NCI-H2081 treated with DMSO at 0.1 percent for 48 hours (cell line): ENCODE results near the gene SLC8A3.
"Not testable (repeated sequence)": the region's sequence is repeated elsewhere in the genome, so short reads cannot be mapped to it uniquely, and the experiment has no call there.

Experiments
- DNase-seq: peaks from one replicate; lab custom pipeline; 2025; lab: John Stamatoyannopoulos, UW

Gene SLC8A3, protein sequence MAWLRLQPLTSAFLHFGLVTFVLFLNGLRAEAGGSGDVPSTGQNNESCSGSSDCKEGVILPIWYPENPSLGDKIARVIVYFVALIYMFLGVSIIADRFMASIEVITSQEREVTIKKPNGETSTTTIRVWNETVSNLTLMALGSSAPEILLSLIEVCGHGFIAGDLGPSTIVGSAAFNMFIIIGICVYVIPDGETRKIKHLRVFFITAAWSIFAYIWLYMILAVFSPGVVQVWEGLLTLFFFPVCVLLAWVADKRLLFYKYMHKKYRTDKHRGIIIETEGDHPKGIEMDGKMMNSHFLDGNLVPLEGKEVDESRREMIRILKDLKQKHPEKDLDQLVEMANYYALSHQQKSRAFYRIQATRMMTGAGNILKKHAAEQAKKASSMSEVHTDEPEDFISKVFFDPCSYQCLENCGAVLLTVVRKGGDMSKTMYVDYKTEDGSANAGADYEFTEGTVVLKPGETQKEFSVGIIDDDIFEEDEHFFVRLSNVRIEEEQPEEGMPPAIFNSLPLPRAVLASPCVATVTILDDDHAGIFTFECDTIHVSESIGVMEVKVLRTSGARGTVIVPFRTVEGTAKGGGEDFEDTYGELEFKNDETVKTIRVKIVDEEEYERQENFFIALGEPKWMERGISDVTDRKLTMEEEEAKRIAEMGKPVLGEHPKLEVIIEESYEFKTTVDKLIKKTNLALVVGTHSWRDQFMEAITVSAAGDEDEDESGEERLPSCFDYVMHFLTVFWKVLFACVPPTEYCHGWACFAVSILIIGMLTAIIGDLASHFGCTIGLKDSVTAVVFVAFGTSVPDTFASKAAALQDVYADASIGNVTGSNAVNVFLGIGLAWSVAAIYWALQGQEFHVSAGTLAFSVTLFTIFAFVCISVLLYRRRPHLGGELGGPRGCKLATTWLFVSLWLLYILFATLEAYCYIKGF

DNA sequence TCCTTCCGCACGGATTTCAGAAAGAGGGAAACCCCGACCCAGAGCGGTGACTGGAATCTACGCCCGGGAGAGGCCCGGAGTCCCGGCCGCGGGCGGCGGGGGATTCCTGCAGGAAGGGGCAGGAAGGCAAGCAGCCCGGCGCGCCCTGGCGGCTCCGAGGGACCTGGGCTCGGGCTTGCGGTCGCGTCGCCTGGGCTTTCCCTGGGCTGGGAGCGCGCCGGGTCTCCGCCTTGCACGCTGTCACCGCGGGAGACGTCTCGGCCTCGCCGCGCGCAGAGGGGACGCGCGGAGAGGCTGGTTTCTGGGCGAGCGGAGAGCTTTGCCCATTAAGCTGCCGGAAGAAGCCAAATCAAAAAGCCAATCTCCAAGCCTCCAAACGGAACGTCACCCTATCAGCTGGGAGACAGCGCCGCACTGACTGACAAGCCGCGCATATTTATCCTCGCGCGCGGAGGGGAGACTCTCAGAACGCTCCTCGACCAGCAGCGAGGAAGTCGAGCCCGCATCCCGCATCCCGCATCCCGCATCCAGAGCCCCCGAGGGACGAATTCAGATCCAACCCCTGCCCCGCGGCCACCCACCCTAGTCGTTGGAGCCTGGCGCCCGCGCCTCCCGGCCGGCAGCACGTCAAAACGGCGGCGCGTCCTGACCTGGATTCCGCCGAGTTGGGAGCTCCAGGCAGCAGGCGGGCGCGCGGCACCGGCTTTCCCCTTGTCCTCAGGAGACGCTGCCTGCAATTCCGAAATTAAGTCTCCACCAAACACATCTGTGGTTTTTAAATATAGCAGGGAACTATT, at the start of gene SLC8A3:
Gene SLC8A3, minus strand, starts transcription at position 293 of the 797 bp plus-strand sequence. CDS start 20,529 bp downstream, outside the sequence.
- DNase-seq, result peak; percentile 30

GRCh38 chr14:70237710-70238109, 49.0 kb upstream of the SLC8A3 start:
- no peak for DNase-seq

DNA sequence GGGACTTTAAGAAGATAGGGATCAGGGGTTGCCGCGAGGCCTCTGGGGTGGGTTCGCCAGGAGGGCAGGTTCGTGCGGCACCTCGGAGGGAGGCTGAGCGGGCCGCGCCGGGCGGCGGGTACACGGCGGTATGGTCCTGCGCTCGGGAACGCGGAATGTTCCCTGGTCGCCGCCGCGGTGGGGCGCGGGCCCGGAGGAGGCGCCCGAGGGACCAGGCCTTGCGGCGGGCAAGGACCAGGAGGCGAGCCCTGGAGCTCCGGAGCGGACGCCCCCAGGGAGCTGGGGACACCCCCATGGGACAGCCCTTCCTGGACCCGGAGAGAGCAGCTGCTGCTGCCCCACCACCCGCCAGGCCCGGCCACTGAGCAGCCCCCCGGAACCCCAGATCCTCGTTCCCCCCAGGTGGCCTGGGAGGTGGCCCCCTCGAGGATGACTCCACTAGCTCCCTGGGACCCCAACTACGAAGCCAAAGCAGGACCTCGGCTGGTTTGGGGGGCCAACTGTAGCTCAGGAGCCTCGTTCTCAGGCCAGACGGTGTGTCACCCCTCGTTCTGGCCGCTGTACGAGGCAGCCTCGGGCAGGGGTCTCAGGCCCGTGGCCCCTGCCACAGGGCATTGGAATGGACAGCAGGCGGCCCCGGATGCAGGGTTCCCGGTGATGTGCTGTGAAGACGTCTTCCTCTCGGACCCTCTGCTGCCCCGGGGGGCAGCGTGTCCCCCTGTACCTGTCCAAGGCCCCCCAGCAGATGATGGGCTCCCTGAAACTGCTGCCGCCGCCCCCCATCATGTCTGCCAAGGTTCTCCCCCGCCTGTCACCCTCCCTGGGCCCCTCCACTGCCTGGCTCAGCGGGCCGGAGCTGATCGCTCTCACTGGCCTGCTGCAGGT, 45.6 kb upstream of the SLC8A3 start:
- no peak for DNase-seq

DNA sequence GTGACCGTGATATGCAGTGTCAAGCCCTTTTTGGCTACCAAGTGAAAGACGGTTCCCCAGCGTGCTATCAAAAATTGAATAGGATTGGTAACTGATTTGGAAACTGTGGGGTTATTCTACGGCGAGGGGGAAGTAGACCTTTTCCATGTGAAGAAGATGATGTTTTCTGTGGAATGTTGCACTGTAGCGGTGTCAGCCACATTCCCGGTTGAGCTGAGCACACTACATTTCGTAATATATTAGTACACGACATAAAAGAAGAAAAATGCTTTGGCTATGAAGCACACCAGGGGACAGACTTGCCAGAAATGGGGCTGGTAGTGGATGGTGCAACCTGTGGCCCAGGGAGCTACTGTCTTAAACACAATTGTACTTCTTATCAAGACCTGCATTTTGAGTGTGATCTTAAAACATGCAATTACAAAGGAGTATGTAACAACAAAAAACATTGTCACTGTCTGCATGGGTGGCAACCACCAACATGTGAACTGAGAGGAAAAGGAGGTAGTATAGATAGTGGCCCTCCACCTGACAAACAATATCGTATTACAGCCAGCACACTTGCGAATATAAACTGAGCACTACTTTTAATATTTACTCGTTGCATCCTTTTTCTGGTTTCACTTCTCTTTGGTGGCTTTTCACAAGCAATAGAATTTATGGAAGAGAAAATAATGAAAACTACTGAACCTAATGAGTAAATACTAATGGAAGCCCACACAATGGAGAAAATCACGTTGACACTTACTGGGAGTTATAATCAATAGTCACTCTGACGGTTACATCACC, 43.2 kb upstream of the SLC8A3 start:
- not testable (repeated sequence) for DNase-seq

GRCh38 chr14:70229877-70230640, 41.3 kb upstream of the SLC8A3 start:
- not testable (repeated sequence) for DNase-seq

- DNase-seq, result no peak
These were observed 25.1 kb upstream of the SLC8A3 start for GRCh38 chr14:70213721-70214282.

- DNase-seq, result no peak
These were observed 24.0 kb upstream of the SLC8A3 start for GRCh38 chr14:70212752-70213151.

- DNase-seq, result no peak
These were observed 19.6 kb upstream of the SLC8A3 start for GRCh38 chr14:70208380-70208779.

GRCh38 chr14:70203686-70204085, 14.9 kb upstream of the SLC8A3 start:
- DNase-seq, result no peak

GRCh38 chr14:70201994-70202393, 13.2 kb upstream of the SLC8A3 start:
- no peak for DNase-seq

GRCh38 chr14:70193396-70193795, 4.6 kb upstream of the SLC8A3 start:
- no peak for DNase-seq

- DNase-seq, result no peak
These were observed 4.2 kb upstream of the SLC8A3 start for GRCh38 chr14:70192915-70193314.

- no peak for DNase-seq
These were observed 1.4 kb upstream of the SLC8A3 start for GRCh38 chr14:70190156-70190555.

- DNase-seq, result no peak
These were observed 816 bp upstream of the SLC8A3 start for GRCh38 chr14:70189456-70190077.

DNA sequence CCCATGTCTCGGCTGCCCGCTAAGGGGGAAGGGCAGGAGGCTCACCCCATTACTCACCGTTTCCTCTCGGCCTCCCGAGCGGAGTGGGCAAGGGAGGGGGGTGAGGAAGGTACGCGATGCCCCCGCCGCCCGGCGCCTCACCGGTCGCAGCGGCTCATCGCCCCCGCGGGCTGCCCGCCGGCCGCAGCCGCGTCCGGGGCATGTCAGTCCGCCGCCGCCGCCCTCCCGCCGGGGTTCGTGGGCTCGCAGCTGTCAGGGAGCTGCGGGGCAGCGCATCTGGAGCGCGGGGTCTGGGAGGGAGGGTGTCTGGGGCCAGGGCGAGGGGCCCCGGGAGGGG, 461 bp downstream of the SLC8A3 start:
- DNase-seq, result no peak

DNA sequence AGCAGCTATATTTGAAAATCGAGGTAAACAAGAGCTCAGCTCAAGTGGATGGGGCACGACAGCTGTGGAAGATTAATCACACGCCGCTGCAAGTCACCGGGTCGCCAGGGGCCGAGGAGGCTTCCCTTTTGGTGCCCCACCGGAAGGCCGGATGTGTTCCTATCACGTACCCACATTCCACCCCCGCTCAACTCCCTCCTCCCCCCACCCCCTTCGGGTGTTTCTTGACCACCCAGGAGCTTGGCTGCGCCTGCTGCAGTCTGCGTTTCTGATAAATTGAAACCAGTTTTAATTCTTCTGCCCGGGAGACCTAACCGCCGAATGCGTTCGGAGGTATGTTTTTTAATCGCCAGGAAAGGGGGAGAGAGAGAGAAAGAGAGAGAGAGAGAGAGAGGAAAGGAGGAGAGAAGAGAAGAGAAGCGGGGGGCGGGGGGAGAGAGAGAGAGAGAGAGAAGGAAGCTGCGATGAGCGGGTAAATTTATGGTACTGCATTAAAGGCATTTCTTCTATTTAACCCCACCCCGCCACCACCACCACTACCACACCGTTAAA, 1.8 kb downstream of the SLC8A3 start:
- DNase-seq, result no peak

GRCh38 chr14:70183991-70184390, 4.8 kb downstream of the SLC8A3 start:
- no peak for DNase-seq

- no peak for DNase-seq
These were observed 7.5 kb downstream of the SLC8A3 start for GRCh38 chr14:70181276-70181675.
